H9 (cell line): ENCODE measurements around the gene CES2. TPM values are rescaled to one million over a fixed set of nuclear protein-coding genes. Genes with fewer than 3 reads are reported as not detected.
A peak's percentile ranks its signal among the peaks of the same experiment; 100 is the strongest.

Experiments
- DNase-seq: peaks from one replicate; pipeline ENCODE4 v3.0.0-alpha.2; 2017
- H2AFZ ChIP-seq: one replicate; pipeline ENCODE4 v1.6.1; 2013; ENCODE audit warnings: mild to moderate bottlenecking, low read length, control low read depth, moderate library complexity
- H2AK5ac ChIP-seq: 2 replicates; pipeline ENCODE4 v1.6.1; 2013; ENCODE audit warnings: low read length, control low read depth, mixed read lengths; ENCODE audit not compliant: insufficient read length
- H2BK120ac ChIP-seq: one replicate; pipeline ENCODE4 v1.6.1; 2013; ENCODE audit warnings: low read depth, mild to moderate bottlenecking, low read length, control low read depth, inconsistent platforms; ENCODE audit not compliant: poor library complexity, severe bottlenecking
- H2BK12ac ChIP-seq: 2 replicates; pipeline ENCODE4 v1.6.1; 2013; ENCODE audit warnings: low read length, control low read depth, mixed read lengths, low read depth; ENCODE audit not compliant: insufficient read length
- H2BK15ac ChIP-seq: 2 replicates; pipeline ENCODE4 v1.6.1; 2013; ENCODE audit warnings: low read depth, low read length, control low read depth
- H2BK20ac ChIP-seq: one replicate; pipeline ENCODE4 v1.6.1; 2013; ENCODE audit warnings: low read depth, mild to moderate bottlenecking, low read length, control low read depth, inconsistent platforms; ENCODE audit not compliant: poor library complexity, severe bottlenecking
- H2BK5ac ChIP-seq: 2 replicates; pipeline ENCODE4 v1.6.1; 2013; ENCODE audit warnings: low read length, control low read depth, mixed read lengths; ENCODE audit not compliant: insufficient read length
- H3K14ac ChIP-seq: 2 replicates; pipeline ENCODE4 v1.6.1; 2013; ENCODE audit warnings: low read length, control low read depth; ENCODE audit not compliant: insufficient read depth
- H3K18ac ChIP-seq: 2 replicates; pipeline ENCODE4 v1.6.1; 2013; ENCODE audit warnings: low read depth, mild to moderate bottlenecking, mixed read lengths, low read length, control low read depth; ENCODE audit not compliant: insufficient read length
- H3K23ac ChIP-seq: 2 replicates; pipeline ENCODE4 v1.6.1; 2013; ENCODE audit warnings: low read length, control low read depth, mixed read lengths, low read depth; ENCODE audit not compliant: insufficient read length
- H3K23me2 ChIP-seq: 2 replicates; pipeline ENCODE4 v1.6.1; 2013; ENCODE audit warnings: low read depth, mild to moderate bottlenecking, mixed read lengths, low read length, control low read depth; ENCODE audit not compliant: insufficient read length, poor library complexity, severe bottlenecking
- H3K27ac ChIP-seq: 2 replicates; pipeline ENCODE4 v1.5.1; 2013; ENCODE audit warnings: low read length, control low read depth, mixed read lengths, low read depth; ENCODE audit not compliant: insufficient read length
- H3K27me3 ChIP-seq: 2 replicates; pipeline ENCODE4 v1.6.1; 2013; ENCODE audit warnings: low read length, control low read depth, inconsistent platforms; ENCODE audit not compliant: insufficient read depth
- H3K4ac ChIP-seq: 2 replicates; pipeline ENCODE4 v1.6.1; 2013; ENCODE audit warnings: low read depth, mild to moderate bottlenecking, control low read depth, inconsistent platforms, low read length, moderate library complexity
- H3K4me1 ChIP-seq: 2 replicates; pipeline ENCODE4 v1.6.1; 2013; ENCODE audit warnings: low read length, control low read depth, inconsistent platforms; ENCODE audit not compliant: insufficient read depth
- H3K4me2 ChIP-seq: 2 replicates; pipeline ENCODE4 v1.6.1; 2013; ENCODE audit warnings: low read length, control low read depth, mixed read lengths; ENCODE audit not compliant: insufficient read length, insufficient read depth
- H3K56ac ChIP-seq: 2 replicates; pipeline ENCODE4 v1.6.1; 2013; ENCODE audit warnings: low read depth, mild to moderate bottlenecking, mixed read lengths, low read length, control low read depth; ENCODE audit not compliant: insufficient read length
- H3K79me1 ChIP-seq: 2 replicates; pipeline ENCODE4 v1.6.1; 2013; ENCODE audit warnings: low read depth, mild to moderate bottlenecking, moderate library complexity, low read length, control low read depth, inconsistent platforms; ENCODE audit not compliant: insufficient read depth, poor library complexity, severe bottlenecking
- H3K79me2 ChIP-seq: 2 replicates; pipeline ENCODE4 v1.6.1; 2013; ENCODE audit warnings: low read length, control low read depth, inconsistent platforms; ENCODE audit not compliant: insufficient read depth
- H3K9ac ChIP-seq: 2 replicates; pipeline ENCODE4 v1.6.1; 2013; ENCODE audit warnings: low read length, control low read depth, mixed read lengths; ENCODE audit not compliant: insufficient read length; ENCODE audit errors: extremely low read depth
- H3K9me3 ChIP-seq: one replicate; pipeline ENCODE4 v1.6.1; 2013; ENCODE audit warnings: low read depth, low read length, inconsistent platforms; ENCODE audit not compliant: control insufficient read depth
- H3T11ph ChIP-seq: one replicate; pipeline ENCODE4 v1.6.1; 2013; ENCODE audit warnings: mild to moderate bottlenecking, low read length, control low read depth, inconsistent platforms
- H4K20me1 ChIP-seq: one replicate; pipeline ENCODE4 v1.6.1; 2013; ENCODE audit not compliant: control insufficient read depth, insufficient read length, insufficient read depth
- H4K5ac ChIP-seq: 2 replicates; pipeline ENCODE4 v1.6.1; 2013; ENCODE audit warnings: low read depth, mild to moderate bottlenecking, mixed read lengths, low read length, control low read depth; ENCODE audit not compliant: insufficient read length
- H4K8ac ChIP-seq: replicated peaks from 2 replicates; pipeline ENCODE4 v1.6.1; 2013; ENCODE audit warnings: low read length, control low read depth, mixed read lengths, low read depth; ENCODE audit not compliant: insufficient read length
- H4K91ac ChIP-seq: 2 replicates; pipeline ENCODE4 v1.6.1; 2013; ENCODE audit warnings: low read depth, mild to moderate bottlenecking, moderate library complexity, mixed read lengths, low read length, control low read depth; ENCODE audit not compliant: insufficient read length
- H3K27ac Mint-ChIP-seq, 3 experiments: 2 replicates in 2 of 3; 3 replicates in 1 of 3; pipeline ENCODE4 v1.8.0; 2020 to 2021; ENCODE audit warnings: mixed read lengths in 3 of 3, mild to moderate bottlenecking in 1 of 3, moderate library complexity in 1 of 3
- H3K27me3 Mint-ChIP-seq: 2 replicates; pipeline ENCODE4 v1.8.0; 2021; ENCODE audit warnings: low read depth, mild to moderate bottlenecking, moderate library complexity, mixed read lengths
- H3K36me3 Mint-ChIP-seq, 3 experiments: 2 replicates in 2 of 3; 3 replicates in 1 of 3; pipeline ENCODE4 v1.8.0; 2020 to 2021; ENCODE audit warnings: low read depth in 3 of 3, mixed read lengths in 3 of 3; ENCODE audit not compliant: insufficient read depth in 1 of 3
- H3K4me1 Mint-ChIP-seq, 2 experiments: 2 replicates each; pipeline ENCODE4 v1.8.0; 2020; ENCODE audit warnings: mixed read lengths in 2 of 2
- H3K4me3 Mint-ChIP-seq, 2 experiments: 2 replicates in 1 of 2; 3 replicates in 1 of 2; pipeline ENCODE4 v1.8.0; 2020 to 2021; ENCODE audit warnings: mild to moderate bottlenecking in 2 of 2, mixed read lengths in 2 of 2, moderate library complexity in 1 of 2
- H3K9me3 Mint-ChIP-seq, 2 experiments: 2 replicates in 1 of 2; 3 replicates in 1 of 2; pipeline ENCODE4 v1.8.0; 2020; ENCODE audit warnings: mild to moderate bottlenecking in 2 of 2, mixed read lengths in 2 of 2, moderate library complexity in 1 of 2
- CTCF ChIP-seq: fragments of 200-600 bp; sonication (generic); conservative IDR thresholded peaks from 3 replicates; pipeline ENCODE4 v1.8.0; 2021; ENCODE audit warnings: antibody characterized with exemption, mild to moderate bottlenecking
- WGBS: extraction: QIAGEN DNeasy Blood & Tissue Kit; methylation state at CpG from one replicate; pipeline ENCODE4 v1.1.7; 2013; ENCODE audit warnings: missing lambda C conversion rate, low lambda C conversion rate, mixed read lengths; ENCODE audit not compliant: insufficient read length; ENCODE audit errors: extremely low coverage; 5-methylcytosine and 5-hydroxymethylcytosine counted together
- total RNA-seq: library from RNA; stranded (reverse); gene quantifications from 2 replicates; pipeline ENCODE4 v1.2.1, GENCODE V29; 2021

Gene CES2
- total RNA-seq, 1 experiment from 2014 or later, result 28.2 TPM

DNA sequence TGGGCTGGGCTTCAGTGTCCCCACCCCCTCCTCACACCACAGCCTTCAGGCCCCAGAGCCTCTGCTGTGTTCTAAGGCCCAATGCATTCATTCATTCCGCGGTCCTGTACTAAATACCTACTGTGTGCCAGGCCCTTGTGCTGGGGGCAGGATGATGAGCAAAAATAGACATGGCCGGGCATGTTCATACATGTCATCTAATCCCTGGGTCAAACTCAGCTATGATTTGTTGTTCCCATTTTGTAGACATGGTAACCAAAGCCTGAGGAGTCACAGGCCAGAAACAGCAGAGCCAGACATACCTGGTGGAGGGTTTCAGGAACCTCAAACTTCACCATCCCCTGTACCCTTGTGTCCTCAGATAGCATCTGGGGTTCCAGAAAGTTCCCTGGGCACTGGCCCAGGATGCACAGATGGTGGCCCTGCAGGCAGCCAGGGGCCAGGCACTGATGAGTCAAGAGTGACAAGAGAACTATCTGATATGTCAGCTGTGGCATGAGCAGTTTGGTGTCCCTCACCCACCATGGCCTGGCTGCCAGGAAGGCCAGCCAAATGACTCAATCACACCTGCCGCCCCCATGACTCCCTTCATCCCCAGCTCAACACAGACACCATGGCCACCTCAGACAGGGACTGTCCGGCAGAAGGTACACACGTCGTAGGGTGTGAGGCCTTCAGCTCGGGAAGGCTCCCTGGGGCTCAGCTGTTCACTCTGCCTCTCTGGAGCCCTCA lies 7.2 kb upstream of the CES2 start:
- H3K9ac ChIP-seq, result no peak overlapping the region
- H2BK5ac ChIP-seq, result no peak overlapping the region

More for the DNA sequence above, 7.2 kb upstream of the CES2 start:
- H3K18ac ChIP-seq, result peak overlapping the region; percentile 32
- Mint-ChIP-seq H3K4me3 (no peak overlapping the region), H3K9me3 (no peaks in the 10 kb centered on the region; a peak in 1 of 5 replicates), H3K27ac (peak overlapping the region in 1 of 3 experiments; percentile 68; a peak in 3 of 7 replicates), H3K4me1 (peaks cover 13 to 20% of the 10 kb centered on the region in 2 experiments), H3K27me3 (peaks cover 52% of the 10 kb centered on the region), H3K36me3 (peaks cover 0 to 11% (median under 1%) of the 10 kb centered on the region in 3 experiments; a peak in 4 of 7 replicates)
- WGBS, result no CpG with 5 or more reads among the region's 8 CpGs
- H3K56ac ChIP-seq, result no peak overlapping the region
- H2BK15ac ChIP-seq, result no peak overlapping the region
- H3K27me3 ChIP-seq, result peaks cover 15% of the 10 kb centered on the region; the same call in 1 of the 2 replicates
- TF ChIP-seq CTCF, result no peak
- no peak overlapping the region for H2AK5ac ChIP-seq
- H3K4me2 ChIP-seq, result no peak overlapping the region
- H3K23me2 ChIP-seq, result peaks cover 5% of the 10 kb centered on the region
- H3K27ac ChIP-seq, result no peak overlapping the region
- H3K14ac ChIP-seq, result no peak overlapping the region
- H4K8ac ChIP-seq, result no peak overlapping the region
- H3K4me1 ChIP-seq, result no peaks in the 10 kb centered on the region
- no peak overlapping the region for H2BK12ac ChIP-seq
- no peak overlapping the region for H3K23ac ChIP-seq
- no peak overlapping the region for H3T11ph ChIP-seq
- H4K91ac ChIP-seq, result no peak overlapping the region
- no peak for DNase-seq
- no peak overlapping the region for H2BK120ac ChIP-seq
- no peak overlapping the region for H4K5ac ChIP-seq
- no peak overlapping the region for H3K4ac ChIP-seq
- no peaks in the 10 kb centered on the region for H4K20me1 ChIP-seq
- H3K9me3 ChIP-seq, result no peaks in the 10 kb centered on the region
- H2BK20ac ChIP-seq, result no peak overlapping the region
- no peaks in the 10 kb centered on the region for H3K79me1 ChIP-seq
- no peak overlapping the region for H2AFZ ChIP-seq
- no peaks in the 10 kb centered on the region for H3K79me2 ChIP-seq
